Stimulated activated CD4-positive, alpha-beta T cell treated with anti-CD3 and anti-CD28 coated beads, Interleukin-12 subunit alpha, Interleukin-12 subunit beta, amount 100 ng/mL, for 24 hours (primary cell): Measurements from ENCODE around the gene CAMTA1.
A peak's percentile ranks its signal among the peaks of the same experiment; 100 is the strongest.
"Not testable (repeated sequence)": the region's sequence is repeated elsewhere in the genome, so short reads cannot be mapped to it uniquely, and the experiment has no call there.

Experiments
- DNase-seq, 2 experiments: peaks; one replicate each; pipeline ENCODE4 v3.0.0-alpha.2; 2020; ENCODE audit warnings: low read depth in 2 of 2

CAMTA1 gene

GRCh38 chr1:7674972-7675371 is 889.7 kb downstream of the CAMTA1 start:
- DNase-seq = no peak

GRCh38 chr1:7675431-7676273 is 890.4 kb downstream of the CAMTA1 start:
- DNase-seq = no peak

- DNase-seq = no peak
Measured at GRCh38 chr1:7676274-7676945, 891.2 kb downstream of the CAMTA1 start.

GRCh38 chr1:7677111-7677510 is 891.9 kb downstream of the CAMTA1 start:
- DNase-seq = no peak

GRCh38 chr1:7677815-7678214 is 892.6 kb downstream of the CAMTA1 start:
- no peak for DNase-seq

GRCh38 chr1:7678491-7679158 is 893.4 kb downstream of the CAMTA1 start:
- DNase-seq = no peak

DNA sequence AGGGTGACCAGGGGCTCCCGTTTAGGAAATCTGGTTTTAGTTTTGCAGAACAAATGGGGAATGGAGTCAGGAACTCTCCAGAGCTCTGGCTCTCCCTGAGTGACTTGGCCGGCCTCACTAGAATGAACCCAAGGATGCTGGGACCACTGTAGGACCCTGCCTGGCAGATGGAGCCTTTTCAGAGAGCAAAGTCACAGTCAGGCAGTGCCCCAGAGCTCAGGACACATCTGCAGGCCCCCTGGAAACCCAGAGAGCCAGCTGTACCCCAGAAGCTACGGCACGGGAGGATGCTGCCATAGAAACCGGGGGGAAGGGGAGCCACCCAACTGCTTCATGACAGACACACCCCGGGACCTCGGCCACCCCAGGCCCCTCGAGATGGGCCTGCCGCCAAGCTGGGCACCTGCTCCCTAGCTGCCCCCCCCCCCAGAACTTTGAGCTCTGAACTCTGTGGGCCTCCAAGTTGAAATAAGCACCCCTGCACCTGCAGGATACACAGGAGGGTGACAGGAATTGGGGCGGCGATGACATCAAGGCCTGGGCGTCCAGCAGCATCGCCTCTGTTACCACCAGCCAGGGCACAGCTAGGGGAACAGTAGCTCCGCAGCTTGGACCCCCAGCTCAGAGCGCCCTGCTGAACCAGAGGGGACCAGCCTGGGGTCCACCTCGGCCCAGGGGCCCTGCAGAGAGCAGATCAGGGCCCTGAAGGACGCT is 894.1 kb downstream of the CAMTA1 start:
- no peak for DNase-seq

DNA sequence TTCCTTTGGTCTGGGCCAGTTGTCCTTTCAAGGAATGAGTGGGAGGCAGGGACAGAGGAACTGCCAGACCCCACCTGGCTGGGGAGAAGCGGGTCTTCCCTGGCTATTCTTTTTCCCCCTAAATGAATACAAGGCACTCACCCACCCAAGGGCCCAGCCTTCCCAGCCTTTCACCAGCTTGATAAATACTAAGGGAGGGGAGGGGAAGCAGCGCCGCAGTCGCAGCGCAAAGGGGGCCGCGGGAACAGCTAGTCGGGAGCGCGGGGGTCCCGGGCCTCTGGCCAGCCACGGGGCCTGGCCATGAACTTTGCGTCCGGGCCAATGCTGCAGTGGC is 894.6 kb downstream of the CAMTA1 start:
- no peak for DNase-seq

GRCh38 chr1:7680207-7680954 is 895.1 kb downstream of the CAMTA1 start:
- DNase-seq = peak; percentile 22 to 24

GRCh38 chr1:7680955-7681268 is 895.7 kb downstream of the CAMTA1 start:
- no peak for DNase-seq

GRCh38 chr1:7681401-7681800 is 896.1 kb downstream of the CAMTA1 start:
- DNase-seq = no peak

GRCh38 chr1:7683521-7683920 is 898.3 kb downstream of the CAMTA1 start:
- no peak for DNase-seq

- no peak for DNase-seq
Measured at GRCh38 chr1:7684132-7684531, 898.9 kb downstream of the CAMTA1 start.

DNA sequence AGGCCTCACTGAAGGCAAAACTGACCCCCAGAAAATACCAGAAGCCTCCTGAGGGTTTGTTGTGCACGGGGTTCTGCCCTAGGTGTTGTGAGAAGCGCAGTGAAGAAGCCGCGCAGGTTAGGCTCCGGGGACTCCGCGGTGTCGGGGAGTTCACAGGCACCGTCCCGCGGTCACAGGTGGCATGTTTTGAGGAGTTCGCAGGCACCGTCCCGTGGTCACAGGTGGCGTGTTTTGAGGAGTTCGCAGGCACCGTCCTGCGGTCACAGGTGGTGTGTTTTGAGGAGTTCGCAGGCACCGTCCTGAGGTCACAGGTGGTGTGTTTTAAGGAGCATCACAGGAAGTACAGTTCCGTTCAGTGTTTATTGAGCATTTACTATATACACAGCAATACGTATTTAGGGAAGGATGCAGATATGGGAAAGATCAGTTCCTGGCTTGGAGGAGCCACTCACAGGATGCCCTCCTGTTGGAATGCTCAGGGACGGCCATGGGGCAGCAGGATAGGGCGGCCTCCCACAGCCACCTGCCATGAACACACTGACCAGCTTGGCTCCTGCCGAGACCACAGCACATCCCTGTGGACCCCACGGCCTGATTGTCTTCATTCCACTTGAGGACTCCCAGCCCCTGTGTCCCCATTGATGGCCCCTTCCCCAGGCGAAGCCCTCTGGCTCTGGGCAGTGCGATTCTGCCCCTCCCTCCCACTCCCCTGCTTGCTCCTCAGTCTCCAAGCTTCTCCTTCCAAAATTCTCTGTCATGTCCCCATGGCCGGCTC is 899.8 kb downstream of the CAMTA1 start:
- no peak for DNase-seq

DNA sequence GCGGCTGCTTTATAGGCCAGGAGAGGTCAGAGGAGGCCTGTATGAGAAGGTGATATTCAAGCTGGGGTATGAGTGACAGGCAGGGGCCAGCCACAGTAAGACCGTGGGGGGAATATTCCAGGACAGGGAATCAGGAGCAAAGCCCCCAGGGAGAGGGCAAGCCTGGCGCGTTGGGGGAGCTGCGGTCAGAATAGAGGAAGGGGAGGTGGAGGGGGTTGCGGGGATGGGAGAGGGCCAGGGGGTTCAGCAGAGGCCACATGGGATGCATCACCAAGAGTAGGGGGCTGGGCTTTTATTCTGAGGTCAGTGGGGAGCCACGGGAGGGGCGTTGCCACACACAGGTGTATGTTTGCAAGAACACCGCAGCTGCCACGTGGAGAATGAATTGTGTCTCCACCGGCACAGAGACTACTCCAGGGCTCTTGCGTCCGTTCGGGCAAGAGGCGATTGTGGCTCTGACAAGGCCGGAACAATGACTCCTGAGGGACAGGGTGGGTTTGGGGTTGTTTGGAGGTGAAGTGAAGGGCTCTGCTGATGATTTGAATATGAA is 901.1 kb downstream of the CAMTA1 start:
- DNase-seq = no peak

- no peak for DNase-seq
Measured at GRCh38 chr1:7687411-7687810, 902.2 kb downstream of the CAMTA1 start.

- no peak for DNase-seq
Measured at GRCh38 chr1:7688659-7689058, 903.4 kb downstream of the CAMTA1 start.

DNA sequence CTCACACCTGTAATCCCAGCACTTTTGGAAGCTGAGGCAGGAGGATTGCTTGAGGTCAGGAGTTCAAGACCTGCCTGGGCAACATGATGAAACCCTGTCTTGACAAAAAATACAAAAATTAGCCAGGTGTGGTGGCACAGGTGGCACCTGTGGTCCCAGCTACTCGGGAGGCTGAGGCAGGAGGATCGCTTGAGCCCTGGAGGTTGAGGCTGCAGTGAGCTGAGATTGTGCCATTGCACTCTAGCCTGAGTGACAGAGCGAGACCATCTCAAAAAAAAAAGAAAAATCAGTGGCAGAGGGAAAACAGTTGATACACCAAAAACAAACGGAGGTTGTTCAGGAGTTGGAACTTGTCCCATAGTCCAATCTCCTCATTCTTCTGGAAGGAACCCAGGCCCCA is 904.1 kb downstream of the CAMTA1 start:
- not testable (repeated sequence) for DNase-seq

GRCh38 chr1:7690076-7690475 is 904.8 kb downstream of the CAMTA1 start:
- DNase-seq = no peak

GRCh38 chr1:7690496-7691182 is 905.4 kb downstream of the CAMTA1 start:
- no peak for DNase-seq
